Parathyroid adenoma (tissue), 2 donors: ENCODE measurements around the gene RHPN2.

Experiments
- H2AFZ ChIP-seq: fragments of 300-600 bp; sonication (generic); one replicate; pipeline ENCODE4 v1.7.0; 2017; ENCODE audit warnings: antibody characterized with exemption, mild to moderate bottlenecking
- H3K27ac ChIP-seq: fragments of 300-600 bp; sonication (generic); one replicate; pipeline ENCODE4 v1.7.0; 2017
- H3K27me3 ChIP-seq: fragments of 300-600 bp; sonication (generic); one replicate; pipeline ENCODE4 v1.7.0; 2017; ENCODE audit warnings: low read length; ENCODE audit not compliant: control insufficient read depth, insufficient read depth
- H3K36me3 ChIP-seq: fragments of 300-600 bp; sonication (generic); one replicate; pipeline ENCODE4 v1.7.0; 2017; ENCODE audit warnings: low read length; ENCODE audit not compliant: control insufficient read depth, insufficient read depth
- H3K4me1 ChIP-seq: fragments of 300-600 bp; sonication (generic); one replicate; pipeline ENCODE4 v1.7.0; 2017; ENCODE audit warnings: control low read depth
- H3K4me2 ChIP-seq: fragments of 300-600 bp; sonication (generic); one replicate; pipeline ENCODE4 v1.7.0; 2017; ENCODE audit warnings: low read length
- H3K4me3 ChIP-seq: fragments of 300-600 bp; sonication (generic); one replicate; pipeline ENCODE4 v1.7.0; 2017; ENCODE audit warnings: low read depth, low read length
- H3K79me2 ChIP-seq: fragments of 300-600 bp; sonication (generic); one replicate; pipeline ENCODE4 v1.7.0; 2017; ENCODE audit warnings: control low read depth
- H3K9ac ChIP-seq: fragments of 300-600 bp; sonication (generic); one replicate; pipeline ENCODE4 v1.7.0; 2017; ENCODE audit warnings: mild to moderate bottlenecking
- H3K9me3 ChIP-seq: fragments of 300-600 bp; sonication (generic); one replicate; pipeline ENCODE4 v1.7.0; 2017; ENCODE audit warnings: low read length; ENCODE audit not compliant: control insufficient read depth
- CTCF ChIP-seq: fragments of 300-600 bp; sonication (generic); IDR thresholded peaks from one replicate; pipeline ENCODE4 v1.7.0; 2017; ENCODE audit warnings: antibody characterized with exemption, mild to moderate bottlenecking
- donor health status: primary hyperparathyroidism.

Gene RHPN2

GRCh38 chr19:32971715-32972540 is 92.8 kb downstream of the RHPN2 start, which contains the start of the genes CEP89 and FAAP24:
TSS of gene CEP89 (minus strand) at chr19:32971958. CDS start at chr19:32971874, 84 bp downstream.
TSS of gene FAAP24 (plus strand) at chr19:32972242. CDS start at chr19:32973197, 955 bp downstream.
- H2AFZ ChIP-seq: peak within 1 kb of the TSS; percentile 99
- H3K36me3 ChIP-seq: no peaks in the 10 kb centered on the region
- peak within 1 kb of the TSS; percentile 89 for H3K4me3 ChIP-seq
- no peaks in the 10 kb centered on the region for H3K27me3 ChIP-seq
- peak within 1 kb of the TSS; percentile 43 for H3K27ac ChIP-seq
- H3K79me2 ChIP-seq: peaks cover 4% of the 10 kb centered on the region
- no peaks in the 10 kb centered on the region for H3K9me3 ChIP-seq
- no peaks in the 10 kb centered on the region for H3K4me1 ChIP-seq
- H3K9ac ChIP-seq: no peak within 1 kb of the TSS
- TF ChIP-seq CTCF: peak; percentile 16
- peak within 1 kb of the TSS; percentile 80 for H3K4me2 ChIP-seq

- TF ChIP-seq CTCF: no peak
- no peak overlapping the region for H3K9ac ChIP-seq
- peak overlapping the region; percentile 68 for H3K4me2 ChIP-seq
- no peaks in the 10 kb centered on the region for H3K36me3 ChIP-seq
- no peak overlapping the region for H3K27ac ChIP-seq
- H3K4me3 ChIP-seq: peak overlapping the region; percentile 89
- no peaks in the 10 kb centered on the region for H3K27me3 ChIP-seq
- no peaks in the 10 kb centered on the region for H3K9me3 ChIP-seq
- H3K4me1 ChIP-seq: no peaks in the 10 kb centered on the region
- H2AFZ ChIP-seq: peak overlapping the region; percentile 99
- peaks cover 4% of the 10 kb centered on the region for H3K79me2 ChIP-seq
Observed at GRCh38 chr19:32971012-32971595, 93.6 kb downstream of the RHPN2 start.

DNA sequence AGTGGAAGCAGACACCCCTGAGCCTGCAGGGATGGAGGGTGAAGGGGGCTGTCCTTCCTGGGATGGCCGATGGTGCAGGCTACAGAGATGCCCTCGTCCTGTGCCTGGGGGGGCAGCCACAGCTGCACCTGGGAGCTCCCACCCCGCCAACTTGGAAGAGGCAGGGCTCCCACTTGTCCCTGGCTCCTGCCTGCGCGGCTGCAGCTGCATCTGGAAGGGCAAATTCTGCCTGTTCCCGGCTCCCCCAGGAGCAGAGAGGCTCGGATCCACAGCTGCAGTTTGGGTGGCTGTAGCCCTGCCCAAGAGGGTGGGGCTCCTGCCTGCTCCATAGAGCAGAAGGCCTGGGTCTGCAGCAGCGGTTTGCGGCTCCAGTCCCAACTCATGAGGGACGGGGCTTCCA is 95.1 kb downstream of the RHPN2 start:
- Histone ChIP-seq H3K27ac (no peak overlapping the region), H3K4me1 (no peaks in the 10 kb centered on the region), H3K9me3 (no peaks in the 10 kb centered on the region), H3K4me2 (no peak overlapping the region), H3K4me3 (no peak overlapping the region), H3K27me3 (no peaks in the 10 kb centered on the region), H3K9ac (no peak overlapping the region), H2AFZ (no peak overlapping the region), H3K36me3 (no peaks in the 10 kb centered on the region), H3K79me2 (peaks cover 4% of the 10 kb centered on the region)
- no peak for TF ChIP-seq CTCF

- Histone ChIP-seq H2AFZ (no peak overlapping the region), H3K27me3 (no peaks in the 10 kb centered on the region), H3K4me3 (no peak overlapping the region), H3K9ac (no peak overlapping the region), H3K27ac (no peak overlapping the region), H3K79me2 (peaks cover 4% of the 10 kb centered on the region), H3K4me2 (no peak overlapping the region), H3K4me1 (no peaks in the 10 kb centered on the region), H3K9me3 (no peaks in the 10 kb centered on the region), H3K36me3 (no peaks in the 10 kb centered on the region)
- TF ChIP-seq CTCF: no peak
Observed at GRCh38 chr19:32966750-32967149, 97.9 kb downstream of the RHPN2 start.
